SKM-1 treated with dmso at 0.1 percent for 144 hours (cell line): ENCODE data around the gene TCF19.

Experiments
- DNase-seq: peaks from one replicate; lab custom pipeline; 2025; ENCODE audit not compliant: unreplicated experiment; lab: John Stamatoyannopoulos, UW

TCF19 gene, protein sequence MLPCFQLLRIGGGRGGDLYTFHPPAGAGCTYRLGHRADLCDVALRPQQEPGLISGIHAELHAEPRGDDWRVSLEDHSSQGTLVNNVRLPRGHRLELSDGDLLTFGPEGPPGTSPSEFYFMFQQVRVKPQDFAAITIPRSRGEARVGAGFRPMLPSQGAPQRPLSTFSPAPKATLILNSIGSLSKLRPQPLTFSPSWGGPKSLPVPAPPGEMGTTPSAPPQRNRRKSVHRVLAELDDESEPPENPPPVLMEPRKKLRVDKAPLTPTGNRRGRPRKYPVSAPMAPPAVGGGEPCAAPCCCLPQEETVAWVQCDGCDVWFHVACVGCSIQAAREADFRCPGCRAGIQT

GRCh38 chr6:31158140-31158862 lies at the start of gene TCF19:
TSS of gene TCF19 (plus strand) at chr6:31158589. CDS start at chr6:31159470, 881 bp downstream.
- DNase-seq: peak; percentile 99

- DNase-seq: no peak
Observed at GRCh38 chr6:31110825-31111582, 47.4 kb upstream of the TCF19 start.

GRCh38 chr6:31111712-31112111 lies 46.7 kb upstream of the TCF19 start:
- DNase-seq: no peak

- no peak for DNase-seq
Observed at GRCh38 chr6:31112478-31112877, 45.9 kb upstream of the TCF19 start, which contains the start of gene C6orf15. TSS of gene C6orf15 (minus strand) at chr6:31112575. CDS start at chr6:31112555, 20 bp downstream.

DNA sequence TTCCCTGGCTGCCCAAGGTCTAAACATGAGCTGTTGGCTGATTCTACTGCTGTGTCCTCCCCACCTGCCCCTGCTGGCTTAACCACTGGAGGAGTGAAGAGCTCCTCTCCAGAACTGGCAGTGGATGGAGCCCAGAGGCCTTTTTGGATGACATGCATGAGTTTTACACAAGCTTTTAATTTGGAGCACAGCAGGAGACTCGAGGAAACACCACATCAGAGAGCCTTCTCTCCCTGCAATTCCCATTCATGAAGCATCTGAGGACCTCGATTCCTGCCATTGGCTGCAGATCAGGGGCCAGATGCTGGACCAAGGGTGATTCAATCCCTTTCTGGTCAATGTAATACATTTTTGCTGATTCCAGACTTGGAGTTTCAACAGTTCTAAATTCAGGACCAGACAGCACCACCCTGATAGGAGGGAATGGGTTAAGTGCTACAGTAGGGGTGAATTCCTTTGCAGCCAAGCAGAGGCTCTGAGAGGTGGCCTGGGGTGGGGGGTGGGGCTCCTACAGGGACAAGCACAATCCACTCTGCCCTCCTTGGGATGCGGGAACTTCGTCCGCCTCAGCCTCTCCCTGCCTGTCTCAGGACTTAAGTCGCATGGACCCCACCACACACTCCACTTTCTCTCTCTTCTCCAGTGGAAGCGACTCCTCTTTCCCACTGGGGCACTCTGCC lies 44.4 kb upstream of the TCF19 start:
- no peak for DNase-seq

GRCh38 chr6:31114541-31114878 lies 43.9 kb upstream of the TCF19 start, which contains the start of gene PSORS1C1:
TSS of gene PSORS1C1 (plus strand) at chr6:31114800. CDS start at chr6:31129633, 14,833 bp downstream.
- no peak for DNase-seq

DNA sequence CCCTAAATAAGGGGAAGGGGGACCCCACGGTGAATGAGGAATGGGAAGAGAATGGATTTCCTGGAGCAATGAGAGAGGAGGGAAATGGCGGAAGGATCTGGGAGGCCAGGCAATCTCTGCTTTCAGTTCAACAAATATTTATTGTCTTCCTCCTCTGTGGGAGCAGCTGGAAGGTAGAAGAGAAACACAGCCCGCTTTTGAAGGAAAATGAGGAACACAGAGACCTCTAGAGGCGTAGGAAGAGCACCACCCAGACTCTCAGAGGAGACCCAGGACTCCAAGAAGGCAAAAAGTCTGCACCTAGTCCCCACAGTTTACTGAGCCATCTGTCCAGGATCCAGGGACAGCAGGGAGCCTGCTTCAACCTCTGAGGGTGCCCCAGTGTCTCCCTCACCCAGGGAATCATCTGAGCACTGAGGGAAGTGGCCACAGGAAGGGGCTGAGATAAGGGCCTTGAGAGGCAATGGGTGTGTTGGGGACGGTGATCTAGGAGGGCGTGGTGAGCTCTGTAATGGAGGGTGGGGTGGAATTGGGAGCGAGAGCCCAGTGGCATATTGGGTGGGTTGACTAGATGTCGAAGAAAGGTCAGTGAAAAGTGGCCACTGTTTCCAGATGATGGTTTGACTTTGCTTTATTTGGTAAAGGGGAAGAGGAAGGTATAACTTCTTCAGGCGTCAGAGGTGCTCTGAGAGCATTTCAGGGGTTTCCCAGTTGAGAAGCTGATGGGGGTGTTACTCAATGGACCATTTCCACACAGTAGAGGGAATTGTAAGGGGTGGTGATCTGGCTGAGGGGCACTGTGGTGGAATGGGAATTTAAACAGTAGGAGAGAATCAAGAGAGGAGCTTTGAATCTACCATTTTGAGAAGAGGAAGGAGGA lies 43.2 kb upstream of the TCF19 start:
- no peak for DNase-seq

GRCh38 chr6:31115941-31116560 lies 42.3 kb upstream of the TCF19 start:
- no peak for DNase-seq

DNA sequence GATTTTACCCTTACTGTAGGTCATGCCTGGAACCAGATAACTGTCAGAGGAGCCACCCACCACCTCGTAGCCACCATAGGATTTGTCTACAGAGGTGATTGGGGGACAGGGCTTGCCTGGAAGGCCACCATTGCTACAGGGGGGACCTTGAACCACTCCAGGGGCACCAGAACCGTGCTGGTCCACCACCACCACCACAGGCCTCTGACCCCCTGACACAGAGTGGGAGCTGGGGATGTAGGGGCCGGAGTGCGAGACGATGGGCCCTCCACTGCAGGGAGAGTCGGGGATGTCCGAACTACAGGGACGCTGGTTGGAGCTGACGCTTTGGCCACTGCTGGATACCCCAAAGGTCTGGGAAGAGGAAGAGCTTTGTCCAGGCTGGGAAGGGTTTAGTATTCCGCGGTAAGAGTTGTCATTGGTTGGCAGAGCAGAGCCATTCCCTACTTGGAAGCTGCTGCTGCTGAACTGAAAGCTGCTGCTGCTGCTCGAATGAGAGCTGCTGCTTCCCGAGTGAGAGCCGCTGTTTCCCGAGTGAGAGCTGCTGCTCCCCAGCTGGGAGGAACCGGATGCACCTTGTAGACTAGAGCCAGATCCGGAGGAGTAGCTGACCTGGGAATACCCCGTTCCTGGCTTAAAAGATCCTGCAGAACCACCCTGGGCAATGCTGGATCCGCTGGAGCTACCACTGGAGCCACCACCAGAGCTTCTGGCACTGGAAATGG lies 41.6 kb upstream of the TCF19 start:
- no peak for DNase-seq

DNA sequence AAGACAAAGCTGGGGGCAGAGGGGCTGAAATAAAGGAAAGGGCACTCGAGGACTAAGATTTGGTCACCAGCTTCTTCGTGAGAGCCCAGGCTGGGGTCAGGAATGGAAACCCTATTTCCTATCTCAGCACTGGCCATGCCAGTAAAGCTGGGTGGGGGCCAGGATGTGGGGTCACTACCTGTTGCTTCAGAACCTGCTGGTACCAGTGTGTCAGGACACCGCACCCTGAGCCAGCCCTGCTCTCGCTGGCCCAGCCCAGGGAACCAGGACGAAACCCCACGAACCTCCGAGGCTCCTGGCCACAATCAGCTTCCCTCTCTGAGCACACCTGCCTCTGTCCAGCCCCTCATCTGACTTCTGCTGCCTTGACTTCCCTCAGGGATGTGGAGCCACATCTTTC lies 40.2 kb upstream of the TCF19 start:
- no peak for DNase-seq

DNA sequence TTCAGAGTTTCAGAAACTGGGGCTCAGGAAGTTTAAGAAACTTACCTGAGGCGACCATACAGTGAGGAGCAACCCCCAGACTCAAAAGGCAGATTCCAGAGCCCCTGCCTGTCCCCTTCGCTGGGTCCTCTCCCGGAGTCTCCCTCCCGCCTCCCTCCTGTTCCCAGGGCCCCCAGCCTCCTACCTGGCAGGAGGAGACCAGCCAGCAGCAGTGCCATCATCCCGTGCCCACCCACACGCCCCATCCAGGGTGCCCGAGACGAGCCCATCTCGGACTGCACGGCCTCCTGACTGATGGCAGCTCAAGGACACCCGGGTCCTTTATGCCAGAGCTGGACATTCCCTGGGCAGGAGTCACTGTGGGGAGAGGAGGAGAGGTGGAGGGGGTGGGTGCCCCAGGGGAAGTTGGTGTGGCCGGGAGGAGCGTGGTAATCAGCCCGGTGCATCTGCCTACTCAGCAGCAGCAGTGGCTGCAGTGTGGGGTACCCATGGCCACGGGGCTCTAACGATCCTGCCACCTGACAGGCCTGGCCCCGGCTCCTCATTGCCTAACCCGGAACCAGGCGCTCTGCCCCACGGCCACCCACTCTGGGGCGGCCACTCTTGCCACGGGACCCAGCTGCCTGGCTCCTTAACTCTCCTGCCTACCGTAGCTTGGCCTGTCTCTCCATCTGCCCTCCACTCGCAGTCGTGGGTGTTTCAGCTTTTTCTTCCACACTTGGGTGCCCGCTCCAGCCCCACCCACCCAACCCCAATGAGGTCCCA lies 38.1 kb upstream of the TCF19 start, which contains the start of gene CDSN:
CDSN (minus strand) TSS at position 296 of the 765 bp plus-strand sequence; CDS start at position 269, 27 bp downstream.
- DNase-seq: no peak

GRCh38 chr6:31121131-31121790 lies 37.1 kb upstream of the TCF19 start:
- DNase-seq: no peak

- DNase-seq: no peak
Observed at GRCh38 chr6:31122791-31123706, 35.3 kb upstream of the TCF19 start.

DNA sequence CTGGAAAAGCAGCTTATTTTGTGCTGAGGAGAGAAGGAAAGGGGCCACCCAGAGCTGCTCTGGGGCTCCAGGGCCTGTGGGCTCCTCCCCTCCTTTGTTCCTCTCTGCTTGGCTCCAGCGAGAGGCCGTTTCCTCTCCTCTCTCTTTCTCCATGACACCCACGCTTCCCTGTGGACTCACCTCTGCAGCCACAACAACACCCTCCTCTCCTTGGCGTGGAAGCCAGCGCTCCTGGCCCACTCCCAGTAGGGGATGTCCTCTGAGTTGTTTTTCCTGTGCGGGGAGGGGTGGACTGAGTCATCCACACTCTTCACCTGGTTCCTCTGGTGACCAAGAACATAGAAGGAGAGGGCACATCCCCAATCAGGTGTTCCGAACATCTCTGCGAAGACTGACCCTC lies 33.2 kb upstream of the TCF19 start:
- no peak for DNase-seq

DNA sequence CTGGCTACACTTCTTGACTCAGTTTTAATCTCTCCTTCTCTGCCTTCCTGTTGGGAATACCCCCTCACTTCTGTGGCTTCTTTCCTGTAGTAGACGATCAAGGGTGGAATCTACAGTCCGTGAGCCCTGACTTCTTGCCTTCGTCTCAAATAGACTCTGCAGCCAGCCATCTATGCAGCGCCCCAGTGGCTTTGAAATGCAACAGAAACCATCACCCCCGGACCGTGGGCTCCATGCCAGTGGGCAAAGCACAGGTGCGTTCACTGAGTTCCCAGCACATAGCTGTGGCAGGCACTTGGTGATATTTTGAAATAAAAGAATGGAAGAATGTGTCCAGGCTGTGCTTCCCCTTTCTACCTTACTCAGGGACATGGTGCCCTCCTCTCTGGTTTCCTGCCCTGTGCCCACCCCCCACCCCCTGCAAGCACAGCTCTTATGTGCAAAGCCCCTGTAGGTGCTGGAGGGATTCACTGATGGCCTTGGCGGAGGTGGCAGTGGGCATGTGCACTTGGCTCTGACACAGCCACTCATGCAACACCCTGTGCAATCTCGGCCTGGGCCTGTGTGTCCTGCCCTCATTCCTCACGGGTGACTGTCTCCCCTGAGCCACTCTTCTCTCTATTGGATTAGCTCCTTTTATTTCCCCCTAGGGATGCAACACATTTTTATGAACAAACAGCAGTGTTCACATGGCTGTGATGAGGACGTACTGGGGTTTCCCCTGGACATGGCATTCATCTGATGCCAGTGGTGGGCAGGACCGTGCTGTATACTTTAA lies 32.6 kb upstream of the TCF19 start:
- DNase-seq: no peak
